DND-41 (cell line): ENCODE results near the gene C1orf174.

Experiments
- ATAC-seq: fragments of 200-7000 bp; cut with Tn5 transposase; 3 replicates; pipeline ENCODE4 v1.9.1; 2021; ENCODE audit warnings: low read depth; ENCODE audit not compliant: insufficient read depth
- DNase-seq: peaks from one replicate; pipeline ENCODE4 v3.0.0-alpha.2; 2020
- H2AFZ ChIP-seq: 2 replicates; pipeline ENCODE4 v1.6.0; 2012; ENCODE audit warnings: low read depth, low read length
- H3K27ac ChIP-seq: 2 replicates; pipeline ENCODE4 v1.5.1; 2012; ENCODE audit warnings: low read length, inconsistent platforms
- H3K27me3 ChIP-seq: fragments of 200-600 bp; sonication (generic); 2 replicates; pipeline ENCODE4 v1.6.0; 2012; ENCODE audit warnings: low read length, mild to moderate bottlenecking, inconsistent platforms; ENCODE audit not compliant: insufficient read depth, poor library complexity
- H3K36me3 ChIP-seq: 2 replicates; pipeline ENCODE4 v1.5.1; 2012; ENCODE audit warnings: low read length, inconsistent platforms; ENCODE audit not compliant: insufficient read depth
- H3K4me1 ChIP-seq: 2 replicates; pipeline ENCODE4 v1.5.1; 2012; ENCODE audit warnings: mild to moderate bottlenecking, low read length; ENCODE audit not compliant: insufficient read depth
- H3K4me2 ChIP-seq: 2 replicates; pipeline ENCODE4 v1.6.0; 2012; ENCODE audit warnings: mild to moderate bottlenecking, moderate library complexity, low read length, inconsistent platforms; ENCODE audit not compliant: insufficient read depth
- H3K4me3 ChIP-seq, 2 experiments: fragments of 200-600 bp in 1 of 2; shearing (Covaris generic) in 1 of 2; 2 replicates each; pipeline ENCODE4 v1.5.1; 2012 to 2016; ENCODE audit warnings: inconsistent platforms in 2 of 2, low read length in 2 of 2, mild to moderate bottlenecking in 2 of 2, low read depth in 1 of 2, moderate library complexity in 1 of 2
- H3K79me2 ChIP-seq: 2 replicates; pipeline ENCODE4 v1.6.0; 2012; ENCODE audit warnings: low read length, inconsistent platforms; ENCODE audit not compliant: insufficient read depth
- H3K9ac ChIP-seq: 2 replicates; pipeline ENCODE4 v1.6.0; 2012; ENCODE audit warnings: low read depth, mild to moderate bottlenecking, inconsistent platforms, low read length, moderate library complexity
- H3K9me3 ChIP-seq: 2 replicates; pipeline ENCODE4 v1.5.1; 2012; ENCODE audit warnings: low read length, moderate library complexity, mild to moderate bottlenecking, inconsistent platforms; ENCODE audit not compliant: insufficient read depth, severe bottlenecking
- H4K20me1 ChIP-seq: 2 replicates; pipeline ENCODE4 v1.6.0; 2012; ENCODE audit warnings: low read length; ENCODE audit not compliant: insufficient read depth
- CTCF ChIP-seq: IDR thresholded peaks from 2 replicates; pipeline ENCODE4 v1.5.1; 2012; ENCODE audit warnings: borderline replicate concordance, low read length, moderate library complexity, mild to moderate bottlenecking; ENCODE audit not compliant: poor library complexity, severe bottlenecking; ENCODE audit errors: extremely low read depth
- EZH2 ChIP-seq: IDR thresholded peaks from 3 replicates; pipeline ENCODE4 v1.6.1; 2012; ENCODE audit warnings: borderline replicate concordance, low read depth, mild to moderate bottlenecking, moderate library complexity, low read length, inconsistent platforms; ENCODE audit not compliant: severe bottlenecking

C1orf174 gene

GRCh38 chr1:3939242-3940080 is 39.4 kb upstream of the C1orf174 start:
- H3K36me3 ChIP-seq = no peaks in the 10 kb centered on the region
- H3K27ac ChIP-seq = no peak overlapping the region
- H2AFZ ChIP-seq = no peak overlapping the region
- no peaks in the 10 kb centered on the region for H4K20me1 ChIP-seq
- no peaks in the 10 kb centered on the region for H3K79me2 ChIP-seq
- H3K4me1 ChIP-seq = no peaks in the 10 kb centered on the region
- H3K27me3 ChIP-seq = no peaks in the 10 kb centered on the region
- H3K9ac ChIP-seq = no peak overlapping the region
- no peak overlapping the region for H3K4me2 ChIP-seq
- DNase-seq (no peak), ATAC-seq (no peak)
- TF ChIP-seq CTCF (no peak), EZH2 (no peak)
- no peaks in the 10 kb centered on the region for H3K9me3 ChIP-seq
- H3K4me3 ChIP-seq = no peak overlapping the region

GRCh38 chr1:3932156-3932919 is 32.3 kb upstream of the C1orf174 start:
- Histone ChIP-seq H4K20me1 (no peaks in the 10 kb centered on the region; the same call in 1 of the 2 replicates), H3K36me3 (no peaks in the 10 kb centered on the region), H3K27ac (no peak overlapping the region), H3K79me2 (no peaks in the 10 kb centered on the region), H3K9ac (no peak overlapping the region), H3K4me1 (no peaks in the 10 kb centered on the region), H3K4me3 (no peak overlapping the region), H3K4me2 (no peak overlapping the region), H3K9me3 (no peaks in the 10 kb centered on the region), H3K27me3 (no peaks in the 10 kb centered on the region), H2AFZ (no peak overlapping the region)
- TF ChIP-seq CTCF = no peak
- DNase-seq (no peak), ATAC-seq (no peak)

DNA sequence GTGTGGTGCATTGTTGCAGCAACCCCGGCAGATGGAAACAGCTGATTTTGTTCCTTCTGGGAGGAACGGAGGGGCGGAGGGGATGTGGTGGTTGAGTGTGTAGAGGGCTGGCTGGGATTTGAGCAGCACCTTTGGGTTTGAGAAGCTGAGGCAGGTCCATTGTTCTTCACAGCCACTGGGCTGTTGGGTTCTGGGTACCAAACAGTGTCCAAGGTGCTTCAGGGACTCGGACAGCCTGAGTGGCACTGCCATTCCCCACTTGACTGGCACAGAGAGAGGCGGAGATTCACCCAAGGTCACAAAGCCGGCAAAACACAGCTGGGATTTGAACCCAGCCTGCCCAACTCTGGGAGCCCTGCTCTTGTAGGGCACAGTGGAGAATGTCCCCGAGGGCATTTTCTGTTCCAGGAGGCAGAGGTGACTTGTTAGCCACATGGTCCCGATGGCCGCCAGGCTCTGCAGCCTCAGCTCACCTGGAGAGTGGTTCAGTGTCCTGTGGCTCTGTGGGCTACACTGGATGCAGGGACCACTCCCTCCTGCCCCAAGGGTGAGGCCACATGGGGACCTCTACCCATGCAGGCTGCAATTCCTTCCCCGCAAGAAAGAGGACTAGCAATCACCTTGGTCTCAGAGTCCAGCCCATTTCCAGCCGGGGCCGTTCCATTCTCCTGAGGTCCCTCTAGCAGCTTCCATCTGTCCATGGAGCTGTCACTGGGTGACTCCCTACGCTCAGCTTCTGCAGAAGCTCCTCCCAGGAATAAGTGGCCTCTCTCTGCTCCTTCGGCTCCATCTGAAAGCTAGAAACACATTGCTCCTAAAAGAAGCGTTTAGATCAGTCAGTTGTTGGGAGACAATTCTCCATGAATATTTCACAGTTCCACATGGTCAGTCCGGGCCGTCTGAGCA is 31.2 kb upstream of the C1orf174 start:
- Histone ChIP-seq H3K27ac (no peak overlapping the region), H3K9ac (no peak overlapping the region), H3K4me3 (no peak overlapping the region), H3K27me3 (no peaks in the 10 kb centered on the region), H3K4me2 (no peak overlapping the region), H4K20me1 (no peaks in the 10 kb centered on the region; the same call in 1 of the 2 replicates), H2AFZ (no peak overlapping the region), H3K79me2 (no peaks in the 10 kb centered on the region), H3K4me1 (no peaks in the 10 kb centered on the region), H3K36me3 (no peaks in the 10 kb centered on the region), H3K9me3 (no peaks in the 10 kb centered on the region)
- DNase-seq (no peak), ATAC-seq (no peak)
- TF ChIP-seq CTCF (no peak), EZH2 (no peak)
